A549 (cell line): ENCODE data around the gene TBC1D19.
A peak's percentile ranks its signal among the peaks of the same experiment; 100 is the strongest.

Experiments
- CBX2 ChIP-seq: fragments of 200-600 bp; sonication (generic); IDR thresholded peaks from 2 replicates; pipeline ENCODE4 v1.6.1; 2016; ENCODE audit warnings: low read depth, mild to moderate bottlenecking, borderline replicate concordance
- EP300 ChIP-seq, 2 experiments: fragments of >200 bp; sonication (Bioruptor Twin); formaldehyde crosslinking; IDR thresholded peaks; 2 replicates in 1 of 2; 3 replicates in 1 of 2; pipeline ENCODE4 v1.6.1; 2016 to 2017
- JUN ChIP-seq, 2 experiments: fragments of >200 bp; sonication (Bioruptor Twin); formaldehyde crosslinking; IDR thresholded peaks; 2 replicates in 1 of 2; 3 replicates in 1 of 2; pipeline ENCODE4 v1.6.1; 2016 to 2017
- JUNB ChIP-seq: fragments of >200 bp; sonication (Bioruptor Twin); formaldehyde crosslinking; IDR thresholded peaks from 2 replicates; pipeline ENCODE4 v1.6.1; 2016
- MAX ChIP-seq: IDR thresholded peaks from 2 replicates; pipeline ENCODE4 v1.6.1; 2012
- POLR2A ChIP-seq: IDR thresholded peaks from 2 replicates; pipeline ENCODE4 v1.6.1; 2012; ENCODE audit warnings: mild to moderate bottlenecking, low read length
- TF ChIP-seq, protein P1 (sequence below): fragments of 200-600 bp; sonication (generic); IDR thresholded peaks from 2 replicates; pipeline ENCODE4 v1.6.1; 2016; ENCODE audit warnings: antibody characterized with exemption, mild to moderate bottlenecking, moderate library complexity
- TF ChIP-seq, protein P2 (sequence below): fragments of 450-650 bp; IDR thresholded peaks from 2 replicates; pipeline ENCODE4 v1.6.1; 2014; ENCODE audit warnings: antibody characterized with exemption
- TF ChIP-seq, protein P3 (sequence below): fragments of >200 bp; sonication (Bioruptor Twin); formaldehyde crosslinking; IDR thresholded peaks from 3 replicates; pipeline ENCODE4 v1.5.1; 2016

- no peak for TF ChIP-seq CBX2
- TF ChIP-seq JUNB = no peak
- TF ChIP-seq, protein P1, sequence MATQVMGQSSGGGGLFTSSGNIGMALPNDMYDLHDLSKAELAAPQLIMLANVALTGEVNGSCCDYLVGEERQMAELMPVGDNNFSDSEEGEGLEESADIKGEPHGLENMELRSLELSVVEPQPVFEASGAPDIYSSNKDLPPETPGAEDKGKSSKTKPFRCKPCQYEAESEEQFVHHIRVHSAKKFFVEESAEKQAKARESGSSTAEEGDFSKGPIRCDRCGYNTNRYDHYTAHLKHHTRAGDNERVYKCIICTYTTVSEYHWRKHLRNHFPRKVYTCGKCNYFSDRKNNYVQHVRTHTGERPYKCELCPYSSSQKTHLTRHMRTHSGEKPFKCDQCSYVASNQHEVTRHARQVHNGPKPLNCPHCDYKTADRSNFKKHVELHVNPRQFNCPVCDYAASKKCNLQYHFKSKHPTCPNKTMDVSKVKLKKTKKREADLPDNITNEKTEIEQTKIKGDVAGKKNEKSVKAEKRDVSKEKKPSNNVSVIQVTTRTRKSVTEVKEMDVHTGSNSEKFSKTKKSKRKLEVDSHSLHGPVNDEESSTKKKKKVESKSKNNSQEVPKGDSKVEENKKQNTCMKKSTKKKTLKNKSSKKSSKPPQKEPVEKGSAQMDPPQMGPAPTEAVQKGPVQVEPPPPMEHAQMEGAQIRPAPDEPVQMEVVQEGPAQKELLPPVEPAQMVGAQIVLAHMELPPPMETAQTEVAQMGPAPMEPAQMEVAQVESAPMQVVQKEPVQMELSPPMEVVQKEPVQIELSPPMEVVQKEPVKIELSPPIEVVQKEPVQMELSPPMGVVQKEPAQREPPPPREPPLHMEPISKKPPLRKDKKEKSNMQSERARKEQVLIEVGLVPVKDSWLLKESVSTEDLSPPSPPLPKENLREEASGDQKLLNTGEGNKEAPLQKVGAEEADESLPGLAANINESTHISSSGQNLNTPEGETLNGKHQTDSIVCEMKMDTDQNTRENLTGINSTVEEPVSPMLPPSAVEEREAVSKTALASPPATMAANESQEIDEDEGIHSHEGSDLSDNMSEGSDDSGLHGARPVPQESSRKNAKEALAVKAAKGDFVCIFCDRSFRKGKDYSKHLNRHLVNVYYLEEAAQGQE = no peak
- no peak for TF ChIP-seq MAX
- no peak for TF ChIP-seq POLR2A
- TF ChIP-seq, protein P2, sequence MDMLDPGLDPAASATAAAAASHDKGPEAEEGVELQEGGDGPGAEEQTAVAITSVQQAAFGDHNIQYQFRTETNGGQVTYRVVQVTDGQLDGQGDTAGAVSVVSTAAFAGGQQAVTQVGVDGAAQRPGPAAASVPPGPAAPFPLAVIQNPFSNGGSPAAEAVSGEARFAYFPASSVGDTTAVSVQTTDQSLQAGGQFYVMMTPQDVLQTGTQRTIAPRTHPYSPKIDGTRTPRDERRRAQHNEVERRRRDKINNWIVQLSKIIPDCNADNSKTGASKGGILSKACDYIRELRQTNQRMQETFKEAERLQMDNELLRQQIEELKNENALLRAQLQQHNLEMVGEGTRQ = no peak
- TF ChIP-seq, protein P3, sequence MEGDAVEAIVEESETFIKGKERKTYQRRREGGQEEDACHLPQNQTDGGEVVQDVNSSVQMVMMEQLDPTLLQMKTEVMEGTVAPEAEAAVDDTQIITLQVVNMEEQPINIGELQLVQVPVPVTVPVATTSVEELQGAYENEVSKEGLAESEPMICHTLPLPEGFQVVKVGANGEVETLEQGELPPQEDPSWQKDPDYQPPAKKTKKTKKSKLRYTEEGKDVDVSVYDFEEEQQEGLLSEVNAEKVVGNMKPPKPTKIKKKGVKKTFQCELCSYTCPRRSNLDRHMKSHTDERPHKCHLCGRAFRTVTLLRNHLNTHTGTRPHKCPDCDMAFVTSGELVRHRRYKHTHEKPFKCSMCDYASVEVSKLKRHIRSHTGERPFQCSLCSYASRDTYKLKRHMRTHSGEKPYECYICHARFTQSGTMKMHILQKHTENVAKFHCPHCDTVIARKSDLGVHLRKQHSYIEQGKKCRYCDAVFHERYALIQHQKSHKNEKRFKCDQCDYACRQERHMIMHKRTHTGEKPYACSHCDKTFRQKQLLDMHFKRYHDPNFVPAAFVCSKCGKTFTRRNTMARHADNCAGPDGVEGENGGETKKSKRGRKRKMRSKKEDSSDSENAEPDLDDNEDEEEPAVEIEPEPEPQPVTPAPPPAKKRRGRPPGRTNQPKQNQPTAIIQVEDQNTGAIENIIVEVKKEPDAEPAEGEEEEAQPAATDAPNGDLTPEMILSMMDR = peak; percentile 57
- no peak for TF ChIP-seq EP300 (IDR thresholded peaks at IDR 0.05)
- TF ChIP-seq JUN (IDR thresholded peaks at IDR 0.05) = no peak
Measured at GRCh38 chr4:26719954-26720552, 136.2 kb downstream of the TBC1D19 start.
